Adrenal gland (tissue), 12 donors: ENCODE measurements around the gene PPP2R3B. TPM values are rescaled to one million over a fixed set of nuclear protein-coding genes. Genes with fewer than 3 reads are reported as not detected.
"Not testable (repeated sequence)": the region's sequence is repeated elsewhere in the genome, so short reads cannot be mapped to it uniquely, and the experiment has no call there.

ENCODE experiments used
- DNase-seq, 7 donors: peaks; one replicate each; pipeline ENCODE4 v3.0.0-alpha.2; 2019 to 2020
- H3K27ac ChIP-seq, 5 donors: fragments of 200-600 bp; sonication (generic) in 4 of 5; 1 replicate in 3 of 5; 2 replicates in 2 of 5; pipeline versions ENCODE4 v1.5.1 to v1.8.0; 2016 to 2020; ENCODE audit warnings: mild to moderate bottlenecking in 1 of 5
- H3K27me3 ChIP-seq: fragments of 200-600 bp; 2 replicates; pipeline ENCODE4 v1.8.0; 2021
- H3K36me3 ChIP-seq, 2 donors: fragments of 200-600 bp; replicated peaks in 1 of 2; 1 replicate in 1 of 2; 2 replicates in 1 of 2; pipeline versions ENCODE4 v1.5.1 to v1.8.0; 2018 to 2022
- H3K4me1 ChIP-seq, 2 donors: fragments of 200-600 bp; replicated peaks in 1 of 2; 1 replicate in 1 of 2; 2 replicates in 1 of 2; pipeline versions ENCODE4 v1.5.1 to v1.8.0; 2018 to 2021
- H3K4me3 ChIP-seq, 4 donors: fragments of 200-600 bp; sonication (generic) in 3 of 4; one replicate each; pipeline ENCODE4 v1.5.1; 2016 to 2018
- H3K9me3 ChIP-seq, 3 donors: fragments of 200-600 bp; sonication (generic) in 1 of 3; replicated peaks in 1 of 3; 1 replicate in 2 of 3; 2 replicates in 1 of 3; pipeline versions ENCODE4 v1.5.1 to v1.8.0; 2016 to 2021
- POLR2A ChIP-seq, 2 donors: fragments of 450-650 bp; IDR thresholded peaks; one replicate each; pipeline ENCODE4 v1.6.1; 2017; ENCODE audit warnings: antibody characterized with exemption in 2 of 2, mild to moderate bottlenecking in 2 of 2, moderate library complexity in 1 of 2
- WGBS, 4 donors: extraction: QIAGEN DNeasy Blood & Tissue Kit in 2 of 4; methylation state at CpG; one replicate each; pipeline versions ENCODE4 v1.1.5 to v1.1.7; 2013 to 2017; 5-methylcytosine and 5-hydroxymethylcytosine counted together
- intact Hi-C, 2 donors: fragments of 100-400 bp; cut with DNase I; formaldehyde crosslinking; loops; one replicate each; pipeline versions ENCODE4 v1.14.1 to v1.15.0; 2022 to 2023
- polyA plus RNA-seq, 3 donors: library from polyadenylated mRNA; stranded (reverse); fragments of 200-250 nt in 2 of 3; fragments of 350-450 nt in 1 of 3; fragmentation: Illumina TruSeq in 1 of 3; extraction: RNeasy Lipid Tissue Mini Kit (QIAGEN cat#74804) in 1 of 3; gene quantifications; one replicate each; pipeline ENCODE4 v1.2.3, GENCODE V29; 2013 to 2014
- total RNA-seq, 9 donors: library from RNA; depleted of rRNA in 4 of 9; stranded (reverse); fragments of >200 nt in 4 of 9; fragments of 120-200 nt in 1 of 9; fragmentation: NEBNext Ultra II Directional in 1 of 9; extraction: Animal tissue kit (Norgen Biotek cat#: 25700) in 1 of 9; gene quantifications; one replicate each; pipeline versions ENCODE4 v1.1.0 to v1.2.4, GENCODE V29; 2013 to 2023
- TF ChIP-seq, protein P1 (sequence below), 6 experiments: fragments of 450-650 bp in 4 of 6; fragments of 200-600 bp in 2 of 6; sonication (generic) in 1 of 6; IDR thresholded peaks; 1 replicate in 5 of 6; 2 replicates in 1 of 6; pipeline versions ENCODE4 v1.5.1 to v1.8.0; 2016 to 2021; ENCODE audit warnings: antibody characterized with exemption in 6 of 6, mild to moderate bottlenecking in 2 of 6, moderate library complexity in 1 of 6
- donor health status: healthy with polysubstance abuse.
- donor health status: Bipolar disorder and iron deficiency.
- donor health status: DM: yes; HTN: yes; CAD: no.
- donor health status: DM: no; HTN: no; CAD: no.
- donor health status: DM: no; HTN: no; CAD: no.
- donor health status: DM: yes; HTN: yes; CAD: no.

Gene PPP2R3B
- total and polyA plus RNA-seq, 12 donors: 2.1 to 112 (median 14.2) TPM

DNA sequence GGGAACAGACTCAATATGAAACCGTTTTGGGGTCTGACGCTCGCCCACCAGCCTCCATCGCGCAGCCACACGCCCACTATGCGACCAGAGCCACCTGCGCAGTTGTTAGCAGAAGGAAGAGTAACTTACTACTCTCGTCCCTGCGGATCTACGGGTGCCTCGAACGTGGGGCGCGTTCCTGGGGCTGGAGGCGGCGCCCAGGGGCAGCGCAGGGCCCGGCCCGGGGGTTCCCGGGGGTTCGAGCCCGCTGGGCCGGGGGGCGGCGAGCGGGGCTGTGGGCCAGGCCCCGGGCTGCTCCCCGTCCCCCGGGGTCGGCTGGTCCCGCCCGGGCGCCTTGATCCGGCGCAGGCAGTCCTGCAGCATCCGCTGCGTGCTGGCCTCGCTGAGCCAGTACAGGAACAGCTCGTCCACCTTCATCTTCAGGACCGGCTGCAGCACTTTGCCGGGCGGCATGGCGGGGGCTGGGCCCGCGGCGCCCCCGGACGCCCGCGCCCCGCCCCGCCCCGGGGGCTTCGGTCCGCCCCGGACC lies 404 bp downstream of the PPP2R3B start:
- intact Hi-C loops: no loop called here
- H3K36me3 ChIP-seq: no peaks in the 10 kb centered on the region
- TF ChIP-seq, protein P1, sequence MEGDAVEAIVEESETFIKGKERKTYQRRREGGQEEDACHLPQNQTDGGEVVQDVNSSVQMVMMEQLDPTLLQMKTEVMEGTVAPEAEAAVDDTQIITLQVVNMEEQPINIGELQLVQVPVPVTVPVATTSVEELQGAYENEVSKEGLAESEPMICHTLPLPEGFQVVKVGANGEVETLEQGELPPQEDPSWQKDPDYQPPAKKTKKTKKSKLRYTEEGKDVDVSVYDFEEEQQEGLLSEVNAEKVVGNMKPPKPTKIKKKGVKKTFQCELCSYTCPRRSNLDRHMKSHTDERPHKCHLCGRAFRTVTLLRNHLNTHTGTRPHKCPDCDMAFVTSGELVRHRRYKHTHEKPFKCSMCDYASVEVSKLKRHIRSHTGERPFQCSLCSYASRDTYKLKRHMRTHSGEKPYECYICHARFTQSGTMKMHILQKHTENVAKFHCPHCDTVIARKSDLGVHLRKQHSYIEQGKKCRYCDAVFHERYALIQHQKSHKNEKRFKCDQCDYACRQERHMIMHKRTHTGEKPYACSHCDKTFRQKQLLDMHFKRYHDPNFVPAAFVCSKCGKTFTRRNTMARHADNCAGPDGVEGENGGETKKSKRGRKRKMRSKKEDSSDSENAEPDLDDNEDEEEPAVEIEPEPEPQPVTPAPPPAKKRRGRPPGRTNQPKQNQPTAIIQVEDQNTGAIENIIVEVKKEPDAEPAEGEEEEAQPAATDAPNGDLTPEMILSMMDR (IDR thresholded peaks at IDR 0.05): no peak
- no peak for TF ChIP-seq POLR2A (IDR thresholded peaks at IDR 0.05)
- H3K4me3 ChIP-seq: peak overlapping the region; percentile 62 to 98 (median 97)
- DNase-seq: peak in 1 of 7 donors; percentile 13
- H3K27me3 ChIP-seq: no peaks in the 10 kb centered on the region
- H3K27ac ChIP-seq: peak overlapping the region in 4 of 5 donors; percentile 94 to 99 (median 98)
- WGBS, 4 donors: 0 to 1% (median 1%) methylated on average over 8 to 57 of the region's 57 CpGs
- H3K4me1 ChIP-seq: peaks cover 5 to 7% of the 10 kb centered on the region in 2 donors
- no peaks in the 10 kb centered on the region for H3K9me3 ChIP-seq

DNA sequence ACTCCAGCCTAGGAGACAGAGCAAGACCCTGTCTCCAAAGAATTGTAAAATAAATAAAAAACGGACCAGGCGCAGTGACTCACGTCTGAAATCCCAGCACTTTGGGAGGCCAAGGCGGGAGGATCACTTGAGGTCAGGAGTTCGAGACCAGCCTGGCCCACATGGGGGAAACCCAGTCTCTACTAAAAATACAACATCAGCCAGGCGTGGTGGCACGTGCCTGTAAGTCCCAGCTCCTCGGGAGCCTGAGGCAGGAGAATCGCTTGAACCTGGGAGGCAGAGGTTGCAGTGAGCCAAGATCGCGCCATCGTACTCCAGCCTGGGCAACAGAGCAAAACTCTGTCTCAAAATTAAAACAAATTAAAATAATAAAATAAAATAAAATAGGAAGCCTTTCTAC lies 971 bp downstream of the PPP2R3B start:
- peak overlapping the region in 1 of 4 donors; percentile 98 for H3K4me3 ChIP-seq
- intact Hi-C loops, H3K9me3 ChIP-seq, DNase-seq, H3K36me3 ChIP-seq, H3K4me1 ChIP-seq, H3K27ac ChIP-seq, H3K27me3 ChIP-seq: not testable (repeated sequence)
- 68 to 71% (median 70%) methylated on average over 12 of the region's 12 CpGs for WGBS, 4 donors

DNA sequence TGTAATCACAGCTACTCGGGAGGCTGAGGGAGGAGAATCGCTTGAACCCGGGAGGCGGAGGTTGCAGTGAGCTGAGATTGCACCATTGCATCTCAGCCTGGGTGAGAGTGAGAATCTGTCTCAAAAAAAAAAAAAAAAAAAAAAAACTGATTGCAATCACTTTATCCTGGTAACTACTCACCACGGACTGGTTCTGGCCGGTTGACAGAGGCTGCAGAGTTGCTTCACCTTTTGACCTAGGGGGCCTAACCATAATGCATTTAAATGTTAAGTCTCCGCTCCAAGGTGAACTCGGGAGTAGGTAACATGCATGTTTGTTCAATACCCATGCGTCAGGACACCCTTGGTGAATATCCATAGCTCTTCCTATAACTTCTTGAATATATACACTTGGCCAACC lies 1.8 kb downstream of the PPP2R3B start:
- Histone ChIP-seq H3K4me3 (no peak overlapping the region), H3K36me3 (no peaks in the 10 kb centered on the region), H3K9me3 (no peaks in the 10 kb centered on the region), H3K27ac (no peak overlapping the region), H3K27me3 (no peaks in the 10 kb centered on the region), H3K4me1 (peaks cover 5 to 7% of the 10 kb centered on the region in 2 donors)
- intact Hi-C loops: no loop called here
- TF ChIP-seq, protein P1 (IDR thresholded peaks at IDR 0.05): no peak
- no peak for TF ChIP-seq POLR2A (IDR thresholded peaks at IDR 0.05)
- WGBS, 4 donors: 89 to 97% (median 91%) methylated on average over 9 of the region's 9 CpGs
- DNase-seq: no peak

DNA sequence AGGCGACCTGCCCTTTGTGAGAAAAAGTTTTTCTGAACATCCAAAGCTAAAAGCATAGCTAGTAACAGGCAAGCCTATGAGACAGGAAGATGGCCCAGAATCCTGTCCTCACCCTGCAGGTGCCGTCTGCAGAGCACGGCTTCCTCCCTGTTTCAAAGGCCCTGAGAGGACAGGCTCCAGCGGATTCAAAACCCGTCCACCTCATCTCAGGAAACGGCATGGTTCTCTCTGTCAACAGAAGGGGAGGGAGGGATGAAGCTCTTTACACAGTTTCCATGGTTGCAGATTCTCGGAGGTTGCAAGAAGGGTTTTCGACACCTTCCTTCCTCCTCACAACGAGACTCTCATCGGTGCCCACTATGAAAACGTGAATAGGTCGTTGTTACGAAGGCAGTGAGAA lies 8.3 kb downstream of the PPP2R3B start:
- WGBS, 4 donors: 72 to 88% (median 77%) methylated on average over 11 to 13 of the region's 13 CpGs

DNA sequence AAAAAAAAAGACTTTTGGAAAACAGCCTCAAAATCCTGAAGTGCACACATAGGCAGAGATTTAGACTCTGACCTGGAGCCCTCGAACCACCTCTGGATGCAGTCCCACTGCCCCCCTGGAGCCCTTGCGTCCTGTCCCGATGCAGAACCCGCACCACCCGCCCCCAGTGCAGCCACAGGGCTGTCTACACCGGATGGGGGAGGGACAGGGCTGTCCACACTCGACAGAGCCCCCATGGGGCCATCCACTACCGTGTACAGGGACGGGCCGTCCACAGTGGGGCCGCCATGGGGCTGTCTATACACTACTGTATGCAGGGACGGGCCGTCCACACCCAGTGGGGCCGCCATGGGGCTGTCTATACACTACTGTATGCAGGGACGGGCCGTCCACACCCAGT lies 10.5 kb downstream of the PPP2R3B start:
- DNase-seq, H3K4me1 ChIP-seq, H3K36me3 ChIP-seq, H3K9me3 ChIP-seq, H3K4me3 ChIP-seq, intact Hi-C loops, H3K27ac ChIP-seq: not testable (repeated sequence)
- 92 to 97% (median 93%) methylated on average over 5 to 15 of the region's 16 CpGs for whole genome bisulfite sequencing, 4 donors
- peaks cover 20% of the 10 kb centered on the region for H3K27me3 ChIP-seq

More for the DNA sequence above, 8.3 kb downstream of the PPP2R3B start:
- no peak overlapping the region for H3K27ac ChIP-seq
- DNase-seq: no peak
- peaks cover 11% of the 10 kb centered on the region for H3K27me3 ChIP-seq
- intact Hi-C loops: no loop called here
- TF ChIP-seq POLR2A (IDR thresholded peaks at IDR 0.05): no peak
- TF ChIP-seq, protein P1 (IDR thresholded peaks at IDR 0.05): no peak
- no peaks in the 10 kb centered on the region for H3K36me3 ChIP-seq
- no peak overlapping the region for H3K4me3 ChIP-seq
- peaks cover 0 to 10% of the 10 kb centered on the region in 2 donors for H3K4me1 ChIP-seq
- H3K9me3 ChIP-seq: no peaks in the 10 kb centered on the region
